ENCODE results near the gene SMIM9. TPM values are rescaled to one million over a fixed set of nuclear protein-coding genes. Genes with fewer than 3 reads are reported as not detected.

SMIM9 gene
- total RNA-seq, 4 donors from 2014 or later = not detected

DNA sequence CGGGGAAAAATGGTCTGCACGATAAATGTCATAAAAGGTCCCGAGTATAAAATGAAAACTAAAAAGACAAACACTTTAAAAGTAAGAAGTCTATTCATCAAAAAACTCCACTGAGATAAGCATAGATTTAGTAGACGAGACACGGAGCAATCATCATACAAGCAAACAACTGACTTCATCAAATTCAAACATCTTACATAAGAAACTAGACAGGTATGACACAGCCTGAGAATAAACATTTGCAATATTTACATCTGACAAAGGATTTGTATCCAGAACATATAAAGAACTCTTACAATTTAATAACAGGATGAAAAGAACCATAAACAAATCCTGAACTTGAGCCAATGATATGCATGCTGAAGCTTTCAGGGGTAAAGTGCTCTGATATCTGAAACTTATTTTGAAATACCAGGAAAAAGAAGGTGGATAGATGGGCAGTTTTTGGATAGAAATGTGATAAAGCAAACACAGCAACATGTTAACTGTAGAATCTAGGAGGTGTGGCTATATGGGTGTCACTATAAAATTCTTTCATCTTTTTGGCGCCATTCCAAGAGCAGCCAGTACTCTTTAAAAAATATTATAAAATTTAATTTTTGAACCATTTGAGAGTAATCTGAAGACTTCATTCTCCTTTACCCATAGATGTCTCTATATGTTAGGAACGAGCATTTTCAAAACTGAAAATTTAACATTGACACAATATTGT is 41.2 kb downstream of the SMIM9 start:
- Histone ChIP-seq H3K36me3 (no peaks in the 10 kb centered on the region), H3K27me3 (no peaks in the 10 kb centered on the region), H3K27ac (no peak overlapping the region), H3K4me3 (no peak overlapping the region), H3K4me1 (no peaks in the 10 kb centered on the region), H3K9me3 (no peaks in the 10 kb centered on the region)
- WGBS, 2 donors (ENCODE audit: low coverage in 1 of 2) = 79 to 82% methylated on average over 5 to 6 of the region's 7 CpGs
- no peak for ATAC-seq
- TF ChIP-seq CTCF (IDR thresholded peaks at IDR 0.05) (no peak), POLR2A (IDR thresholded peaks at IDR 0.05) (no peak), EP300 (IDR thresholded peaks at IDR 0.05) (no peak), POLR2AphosphoS5 (IDR thresholded peaks at IDR 0.05) (no peak)

GRCh38 chrX:154791939-154792338 is 42.5 kb downstream of the SMIM9 start:
- no peaks in the 10 kb centered on the region for H3K9me3 ChIP-seq
- H3K27ac ChIP-seq = no peak overlapping the region
- WGBS, 2 donors (ENCODE audit: low coverage in 1 of 2) = 72 to 87% methylated on average over 2 to 3 of the region's 8 CpGs
- no peak overlapping the region for H3K4me3 ChIP-seq
- no peak for ATAC-seq
- H3K4me1 ChIP-seq = no peaks in the 10 kb centered on the region
- no peaks in the 10 kb centered on the region for H3K27me3 ChIP-seq
- no peak for TF ChIP-seq POLR2A (IDR thresholded peaks at IDR 0.05)
- no peak for TF ChIP-seq EP300 (IDR thresholded peaks at IDR 0.05)
- TF ChIP-seq CTCF (IDR thresholded peaks at IDR 0.05) = no peak
- no peak for TF ChIP-seq POLR2AphosphoS5 (IDR thresholded peaks at IDR 0.05)
- peaks cover 0 to 4% of the 10 kb centered on the region in 2 donors for H3K36me3 ChIP-seq

DNA sequence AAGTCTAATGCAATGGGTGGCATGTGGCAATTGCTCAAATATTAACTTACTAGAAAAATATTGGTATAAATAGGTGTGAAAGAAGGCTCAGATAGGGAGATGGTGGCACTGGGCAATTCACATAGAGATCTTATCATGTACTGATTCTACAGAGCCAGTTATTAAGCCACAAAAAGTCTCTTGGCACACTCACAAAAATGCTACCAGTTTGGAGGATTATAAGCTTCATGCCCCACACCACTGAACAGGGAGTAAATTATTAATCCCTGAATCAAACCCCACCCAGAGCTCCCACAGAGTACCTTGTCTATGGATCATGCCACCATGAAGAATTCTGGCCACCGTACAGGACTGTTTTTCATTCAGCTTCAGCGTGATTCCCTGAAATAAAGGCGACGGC is 43.0 kb downstream of the SMIM9 start:
- TF ChIP-seq EP300 (IDR thresholded peaks at IDR 0.05) (no peak), POLR2AphosphoS5 (IDR thresholded peaks at IDR 0.05) (no peak), CTCF (IDR thresholded peaks at IDR 0.05) (no peak), POLR2A (IDR thresholded peaks at IDR 0.05) (no peak)
- ATAC-seq = no peak
- no peak overlapping the region for H3K4me3 ChIP-seq
- no peaks in the 10 kb centered on the region for H3K27me3 ChIP-seq
- no peaks in the 10 kb centered on the region for H3K4me1 ChIP-seq
- WGBS, 2 donors (ENCODE audit: low coverage in 1 of 2) = 100% methylated on average over 1 to 2 of the region's 4 CpGs
- H3K36me3 ChIP-seq = peaks cover 0 to 4% of the 10 kb centered on the region in 2 donors
- H3K27ac ChIP-seq = no peak overlapping the region
- H3K9me3 ChIP-seq = no peaks in the 10 kb centered on the region

- ATAC-seq = no peak
- TF ChIP-seq CTCF (IDR thresholded peaks at IDR 0.05) = no peak
- H3K4me3 ChIP-seq = no peak overlapping the region
- H3K27ac ChIP-seq = no peak overlapping the region
- no peaks in the 10 kb centered on the region for H3K27me3 ChIP-seq
- no peaks in the 10 kb centered on the region for H3K9me3 ChIP-seq
- H3K4me1 ChIP-seq = no peaks in the 10 kb centered on the region
- 80 to 83% methylated on average over 1 to 4 of the region's 6 CpGs for WGBS, 2 donors (ENCODE audit: low coverage in 1 of 2)
- peaks cover 0 to 30% of the 10 kb centered on the region in 2 donors for H3K36me3 ChIP-seq
Measured at GRCh38 chrX:154785716-154786115, 48.7 kb downstream of the SMIM9 start.
